Glomerular endothelial cell (primary cell): ENCODE results near the gene CLDN8. TPM values are rescaled to one million over a fixed set of nuclear protein-coding genes. Genes with fewer than 3 reads are reported as not detected.

Source experiments
- DNase-seq: peaks from one replicate; pipeline ENCODE4 v3.0.0-alpha.2; 2011; ENCODE audit warnings: low read depth, low spot score; ENCODE audit errors: extremely low read depth
- total RNA-seq: library from RNA; depleted of rRNA; stranded (reverse); fragments of >200 nt; gene quantifications from 2 replicates; pipeline ENCODE4 v1.2.3, GENCODE V29; 2015

Gene CLDN8
- total RNA-seq, 1 donor from 2014 or later = not detected

DNA sequence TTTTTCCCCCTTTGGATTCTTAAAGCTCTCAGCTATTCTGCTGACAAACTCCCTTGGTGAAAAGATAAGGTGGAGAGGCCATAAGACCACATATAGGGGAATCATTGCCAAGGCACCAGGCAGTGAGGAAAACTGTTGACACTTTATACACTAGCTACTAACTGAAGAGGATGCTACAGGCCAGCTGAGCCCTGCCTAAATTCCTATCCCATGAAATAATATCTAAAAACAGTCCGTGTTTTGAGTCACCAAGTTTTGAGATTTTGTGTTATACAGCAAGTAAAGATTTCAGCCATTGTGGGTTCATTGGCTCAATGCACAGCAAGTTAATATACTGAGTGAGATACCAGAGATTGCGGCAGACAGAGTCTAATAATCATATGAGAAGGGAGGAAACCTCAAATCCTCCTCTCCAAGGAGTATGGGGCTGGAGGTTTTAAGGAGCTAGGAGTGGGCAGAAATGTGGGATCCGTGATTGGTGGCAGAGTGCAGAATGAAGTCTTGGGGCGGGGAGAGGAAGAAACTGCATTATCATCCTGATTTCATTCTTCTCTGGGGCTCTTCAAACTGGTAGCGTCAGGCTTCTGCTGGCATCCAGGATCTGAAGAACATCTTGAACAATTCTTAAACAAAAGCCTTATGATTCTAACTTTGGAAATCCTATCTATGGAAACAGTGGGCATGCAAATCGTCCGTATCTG is 9.2 kb downstream of the CLDN8 start:
- DNase-seq = no peak

DNA sequence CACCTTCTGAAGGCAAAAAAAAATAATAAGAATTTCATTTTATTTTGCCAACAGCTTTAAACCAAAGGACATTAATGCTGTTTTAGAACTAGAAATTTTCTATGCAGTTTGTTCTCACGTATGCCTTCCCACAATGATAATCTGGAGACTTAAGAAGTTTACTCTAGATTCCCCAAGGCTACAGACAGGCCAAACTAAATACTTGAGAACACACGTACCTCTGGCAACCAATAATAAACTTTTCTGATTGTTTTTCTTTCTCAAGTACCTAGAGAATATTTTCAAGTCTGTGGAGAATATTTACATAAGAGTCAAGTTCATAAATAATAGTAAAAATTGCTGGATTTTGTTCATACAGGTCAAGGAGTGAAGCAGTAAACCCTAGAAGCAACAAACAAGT is 15.9 kb downstream of the CLDN8 start:
- no peak for DNase-seq

DNA sequence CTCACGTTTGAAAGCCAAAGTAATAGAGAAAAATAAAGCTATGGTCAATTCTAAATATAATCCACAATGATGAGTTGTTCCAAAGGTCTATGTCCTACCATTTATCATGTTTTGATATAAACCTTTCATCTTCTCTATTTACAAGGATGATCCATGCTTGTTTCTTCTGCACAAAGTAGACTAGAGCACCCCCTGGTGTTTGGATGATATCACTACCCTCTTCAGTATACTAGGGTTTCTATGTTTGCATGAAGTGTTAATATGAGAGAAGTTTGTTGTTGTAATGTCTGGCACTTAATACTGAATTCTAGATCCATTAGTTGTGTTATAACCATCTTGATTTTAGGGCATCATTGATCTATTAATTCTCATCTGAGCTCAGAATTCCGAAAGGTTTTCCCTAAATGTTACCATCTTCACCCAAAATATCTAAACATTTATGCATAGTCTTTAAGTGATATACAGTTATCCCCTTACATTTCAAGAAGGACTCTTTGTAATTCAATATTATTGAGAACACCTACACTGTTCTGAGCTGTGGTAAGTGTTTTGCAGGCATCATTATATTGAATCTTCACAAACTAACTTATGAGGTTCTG is 21.1 kb downstream of the CLDN8 start:
- no peak for DNase-seq

GRCh38 chr21:30193201-30193600 is 22.7 kb downstream of the CLDN8 start:
- DNase-seq = no peak

- DNase-seq = no peak
These were observed 25.3 kb downstream of the CLDN8 start for GRCh38 chr21:30190554-30190953.

DNA sequence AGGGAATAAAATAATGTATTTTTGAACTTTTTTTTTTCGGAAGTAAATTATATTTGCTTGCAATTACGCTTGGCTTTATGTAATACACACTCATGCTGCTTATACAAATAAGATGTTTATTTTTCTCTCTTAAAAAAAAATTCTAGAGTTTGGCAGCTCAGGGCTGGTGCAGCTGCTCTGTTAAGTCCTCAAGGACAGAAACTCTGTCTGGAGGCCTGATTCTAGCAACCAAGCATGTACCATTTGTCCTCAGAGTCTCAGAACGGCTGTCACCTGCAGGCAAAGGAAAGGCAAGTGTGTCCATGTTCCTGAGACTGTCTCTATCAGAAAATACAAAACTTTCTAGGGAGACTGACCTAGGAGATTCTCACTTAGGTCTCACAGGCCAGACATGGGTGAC is 26.1 kb downstream of the CLDN8 start:
- DNase-seq = no peak

- DNase-seq = no peak
These were observed 29.7 kb downstream of the CLDN8 start for GRCh38 chr21:30186242-30186641.

DNA sequence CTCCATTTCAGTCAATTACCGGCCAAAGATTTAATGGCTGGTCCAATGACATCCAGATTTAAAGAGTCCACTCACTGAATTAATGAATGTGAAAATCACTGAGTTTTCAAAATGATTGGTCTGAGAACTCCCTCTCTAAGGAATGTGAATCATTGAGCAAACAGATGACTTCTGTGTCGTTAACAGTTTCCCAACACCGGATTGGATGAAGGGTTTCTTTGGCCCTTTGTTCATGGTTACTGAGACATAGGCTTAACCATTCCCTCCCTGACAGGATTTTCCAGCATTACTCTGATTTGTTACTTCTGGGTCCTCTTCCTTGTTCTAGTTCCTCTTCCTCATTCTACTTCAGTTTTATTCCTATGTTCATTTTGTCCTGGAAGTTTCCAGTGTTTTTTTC is 47.8 kb downstream of the CLDN8 start:
- no peak for DNase-seq

GRCh38 chr21:30166705-30167104 is 49.2 kb downstream of the CLDN8 start, which contains the start of gene CLDN17:
TSS of gene CLDN17 (minus strand) at chr21:30166805. CDS start at chr21:30166617, 188 bp downstream.
- DNase-seq = no peak

DNA sequence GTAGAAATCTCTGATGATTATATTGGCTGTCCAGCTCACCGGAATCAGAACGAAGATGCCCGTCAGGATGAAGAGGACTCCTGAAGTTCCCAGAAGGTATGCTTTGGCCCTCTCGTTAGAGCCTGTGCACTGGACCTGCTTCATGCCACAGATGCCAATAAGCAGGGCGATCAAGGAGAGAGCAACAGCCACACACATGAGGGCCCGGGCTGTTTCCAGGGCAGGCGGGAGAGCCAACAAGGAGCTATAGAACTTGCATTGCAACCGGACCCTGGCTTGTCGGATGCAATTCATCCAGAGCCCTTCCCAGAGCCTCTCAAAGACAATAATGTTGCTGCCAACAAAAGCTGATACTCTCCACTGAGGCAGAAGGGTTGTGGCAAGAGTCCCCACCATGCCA is 49.7 kb downstream of the CLDN8 start:
- no peak for DNase-seq

DNA sequence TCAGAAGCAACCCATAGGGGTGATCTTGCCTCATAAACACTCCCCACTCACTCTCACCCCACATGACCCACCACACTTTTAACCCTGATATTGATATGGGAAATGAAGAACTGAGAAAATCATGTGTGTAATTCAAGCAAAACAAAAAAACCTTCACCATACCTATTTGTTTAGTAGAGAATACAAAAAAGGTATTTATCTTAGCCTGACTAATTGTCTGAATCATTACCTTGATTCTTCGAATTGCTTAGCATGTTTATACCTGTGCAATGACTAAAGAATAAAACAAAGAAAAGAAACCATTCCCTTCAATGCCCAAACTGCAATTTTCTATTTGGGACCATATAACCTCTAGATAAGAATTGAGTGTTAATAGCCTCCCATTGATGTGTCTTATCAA is 51.1 kb downstream of the CLDN8 start:
- DNase-seq = no peak

Other genes starting within 250 kb of the CLDN8 start
- not detected in 2 replicates for gene CLDN17, start 49.3 kb downstream of the CLDN8 start, total RNA-seq
- not detected in 2 replicates for gene KRTAP24-1, start 66.9 kb upstream of the CLDN8 start, total RNA-seq
- not detected in 2 replicates for gene KRTAP25-1, start 73.4 kb upstream of the CLDN8 start, total RNA-seq
- gene KRTAP26-1, start 104.2 kb upstream of the CLDN8 start, total RNA-seq = not detected in 2 replicates
- not detected in 2 replicates for gene KRTAP27-1, start 121.6 kb upstream of the CLDN8 start, total RNA-seq
- not detected in 2 replicates for gene KRTAP23-1, start 132.5 kb upstream of the CLDN8 start, total RNA-seq
- gene KRTAP13-2, start 156.2 kb upstream of the CLDN8 start, total RNA-seq = not detected in 2 replicates
- gene KRTAP13-1, start 179.9 kb upstream of the CLDN8 start, total RNA-seq = not detected in 2 replicates
- gene KRTAP13-3, start 209.8 kb upstream of the CLDN8 start, total RNA-seq = not detected in 2 replicates
- not detected in 2 replicates for gene KRTAP13-4, start 214.1 kb upstream of the CLDN8 start, total RNA-seq
- not detected in 2 replicates for gene KRTAP15-1, start 224.2 kb upstream of the CLDN8 start, total RNA-seq